ENCODE measurements around the gene TECRL.

- TF ChIP-seq CTCF (IDR thresholded peaks at IDR 0.05) (no peak), POLR2A (IDR thresholded peaks at IDR 0.05) (no peak)
Measured at GRCh38 chr4:64407000-64407399, 2.2 kb downstream of the TECRL start.

All from esophagus squamous epithelium (tissue), 4 donors.